Gastroesophageal sphincter (tissue), 4 donors: ENCODE measurements around the gene EARS2. TPM values are rescaled to one million over a fixed set of nuclear protein-coding genes. Genes with fewer than 3 reads are reported as not detected.
A peak's percentile ranks its signal among the peaks of the same experiment; 100 is the strongest.

Source experiments
- ATAC-seq: fragments of 150-250 bp; one replicate; pipeline ENCODE4 v1.9.1; 2016; ENCODE audit warnings: mild to moderate bottlenecking, moderate library complexity
- H3K27ac ChIP-seq, 4 donors: fragments of 200-600 bp; sonication (generic) in 3 of 4; 1 replicate in 3 of 4; 2 replicates in 1 of 4; pipeline ENCODE4 v1.5.1; 2016 to 2019
- H3K27me3 ChIP-seq: fragments of 200-600 bp; sonication (generic); one replicate; pipeline ENCODE4 v1.5.1; 2019
- H3K36me3 ChIP-seq, 2 donors: fragments of 200-600 bp; sonication (generic); one replicate each; pipeline ENCODE4 v1.5.1; 2019; ENCODE audit warnings: control low read depth in 1 of 2
- H3K4me1 ChIP-seq, 3 donors: fragments of 200-600 bp; sonication (generic); 1 replicate in 2 of 3; 2 replicates in 1 of 3; pipeline ENCODE4 v1.5.1; 2016 to 2019; ENCODE audit warnings: control low read depth in 2 of 3
- H3K4me3 ChIP-seq, 2 donors: fragments of 200-600 bp; sonication (generic); one replicate each; pipeline ENCODE4 v1.5.1; 2019; ENCODE audit warnings: mild to moderate bottlenecking in 1 of 2, moderate library complexity in 1 of 2
- H3K9me3 ChIP-seq, 3 donors: fragments of 200-600 bp; sonication (generic); one replicate each; pipeline ENCODE4 v1.5.1; 2017 to 2019; ENCODE audit warnings: control low read depth in 2 of 3
- CTCF ChIP-seq, 4 experiments: fragments of 200-600 bp in 2 of 4; fragments of 450-650 bp in 2 of 4; sonication (generic) in 1 of 4; IDR thresholded peaks; one replicate each; pipeline ENCODE4 v1.5.1; 2017 to 2019; ENCODE audit warnings: antibody characterized with exemption in 4 of 4, mild to moderate bottlenecking in 2 of 4, moderate library complexity in 2 of 4
- EP300 ChIP-seq: sonication (generic); formaldehyde crosslinking; IDR thresholded peaks from one replicate; pipeline ENCODE4 v1.6.1; 2017; ENCODE audit warnings: antibody characterized with exemption, mild to moderate bottlenecking
- POLR2A ChIP-seq, 2 donors: fragments of 450-650 bp; IDR thresholded peaks; one replicate each; pipeline ENCODE4 v1.6.1; 2017; ENCODE audit warnings: antibody characterized with exemption in 2 of 2, mild to moderate bottlenecking in 2 of 2, moderate library complexity in 1 of 2
- POLR2AphosphoS5 ChIP-seq: sonication (generic); formaldehyde crosslinking; IDR thresholded peaks from one replicate; pipeline ENCODE4 v1.6.1; 2017; ENCODE audit warnings: antibody characterized with exemption
- WGBS, 2 donors: methylation state at CpG; one replicate each; pipeline ENCODE4 v1.1.5; 2018; ENCODE audit warnings: low coverage in 1 of 2; 5-methylcytosine and 5-hydroxymethylcytosine counted together
- total RNA-seq, 4 donors: library from RNA; depleted of rRNA; stranded (reverse); fragments of >200 nt; gene quantifications; one replicate each; pipeline ENCODE4 v1.1.0, GENCODE V29; 2016

Gene EARS2
- 10 to 100 TPM in 3 of 4 donors, 1 to 10 TPM in 1; 9.5 to 28.5 (median 18.8) TPM for total RNA-seq

- Histone ChIP-seq H3K4me3 (peak within 1 kb of the TSS; percentile 91 to 99), H3K27ac (peak within 1 kb of the TSS; percentile 81 to 96 (median 92)), H3K9me3 (no peaks in the 10 kb centered on the region), H3K36me3 (peaks cover 0 to 41% of the 10 kb centered on the region in 2 donors), H3K4me1 (peaks cover 6 to 45% (median 16%) of the 10 kb centered on the region in 3 donors), H3K27me3 (no peaks in the 10 kb centered on the region)
- ATAC-seq = peak; percentile 97
- peak; percentile 70 for TF ChIP-seq POLR2AphosphoS5
- TF ChIP-seq CTCF (IDR thresholded peaks at IDR 0.05) = peak in 3 of 4 experiments; percentile 93 to 99 (median 95)
- peak; percentile 22 to 38 for TF ChIP-seq POLR2A (IDR thresholded peaks at IDR 0.05)
- TF ChIP-seq EP300 = no peak
- WGBS, 2 donors = 7 to 30% methylated on average over 2 to 14 of the region's 65 CpGs
Measured at GRCh38 chr16:23556881-23557778, at the start of gene EARS2, which contains the start of gene UBFD1. TSS of gene EARS2 (minus strand) at chr16:23557350. CDS start at chr16:23557343, 7 bp downstream. TSS of gene UBFD1 (plus strand) at chr16:23557727. CDS start at chr16:23557743, 16 bp downstream.

GRCh38 chr16:23597003-23597756, 40.0 kb upstream of the EARS2 start:
- TF ChIP-seq CTCF (IDR thresholded peaks at IDR 0.05) = no peak
- TF ChIP-seq POLR2A (IDR thresholded peaks at IDR 0.05) = no peak
- no peak for TF ChIP-seq EP300
- TF ChIP-seq POLR2AphosphoS5 = no peak
- peaks cover 4 to 37% (median 14%) of the 10 kb centered on the region in 3 donors for H3K4me1 ChIP-seq
- no peaks in the 10 kb centered on the region for H3K9me3 ChIP-seq
- H3K27ac ChIP-seq = no peak overlapping the region
- ATAC-seq = no peak
- no peak overlapping the region for H3K4me3 ChIP-seq
- H3K36me3 ChIP-seq = peaks cover 0 to 41% of the 10 kb centered on the region in 2 donors
- no peaks in the 10 kb centered on the region for H3K27me3 ChIP-seq
- WGBS, 2 donors = 81% methylated on average over 8 to 10 of the region's 11 CpGs

GRCh38 chr16:23595951-23596720, 39.0 kb upstream of the EARS2 start, which contains the start of gene NDUFAB1:
TSS of gene NDUFAB1 (minus strand) at chr16:23596316. CDS start at chr16:23596290, 26 bp downstream.
- Histone ChIP-seq H3K27ac (peak within 1 kb of the TSS; percentile 51 to 88 (median 85)), H3K27me3 (no peaks in the 10 kb centered on the region), H3K4me1 (peaks cover 4 to 43% (median 14%) of the 10 kb centered on the region in 3 donors), H3K4me3 (peak within 1 kb of the TSS; percentile 85 to 99), H3K36me3 (peaks cover 0 to 41% of the 10 kb centered on the region in 2 donors), H3K9me3 (no peaks in the 10 kb centered on the region)
- ATAC-seq = peak; percentile 99
- peak; percentile 97 to 100 (median 98) for TF ChIP-seq CTCF (IDR thresholded peaks at IDR 0.05)
- no peak for TF ChIP-seq EP300
- TF ChIP-seq POLR2A (IDR thresholded peaks at IDR 0.05) = peak in 1 of 2 donors; percentile 25
- 7 to 16% methylated on average over 7 to 13 of the region's 67 CpGs for WGBS, 2 donors

- peak overlapping the region; percentile 85 to 99 for H3K4me3 ChIP-seq
- WGBS, 2 donors = 7 to 8% methylated on average over 5 to 17 of the region's 34 CpGs
- peaks cover 4 to 43% (median 14%) of the 10 kb centered on the region in 3 donors for H3K4me1 ChIP-seq
- no peaks in the 10 kb centered on the region for H3K27me3 ChIP-seq
- no peaks in the 10 kb centered on the region for H3K9me3 ChIP-seq
- peaks cover 0 to 41% of the 10 kb centered on the region in 2 donors for H3K36me3 ChIP-seq
- peak; percentile 3 for ATAC-seq
- TF ChIP-seq POLR2AphosphoS5 (no peak), CTCF (IDR thresholded peaks at IDR 0.05) (no peak), EP300 (no peak)
- H3K27ac ChIP-seq = peak overlapping the region; percentile 51 to 88 (median 85)
Measured at GRCh38 chr16:23595246-23595950, 38.2 kb upstream of the EARS2 start.
